Measurements from ENCODE around the gene SNAI3.

Gene SNAI3

DNA sequence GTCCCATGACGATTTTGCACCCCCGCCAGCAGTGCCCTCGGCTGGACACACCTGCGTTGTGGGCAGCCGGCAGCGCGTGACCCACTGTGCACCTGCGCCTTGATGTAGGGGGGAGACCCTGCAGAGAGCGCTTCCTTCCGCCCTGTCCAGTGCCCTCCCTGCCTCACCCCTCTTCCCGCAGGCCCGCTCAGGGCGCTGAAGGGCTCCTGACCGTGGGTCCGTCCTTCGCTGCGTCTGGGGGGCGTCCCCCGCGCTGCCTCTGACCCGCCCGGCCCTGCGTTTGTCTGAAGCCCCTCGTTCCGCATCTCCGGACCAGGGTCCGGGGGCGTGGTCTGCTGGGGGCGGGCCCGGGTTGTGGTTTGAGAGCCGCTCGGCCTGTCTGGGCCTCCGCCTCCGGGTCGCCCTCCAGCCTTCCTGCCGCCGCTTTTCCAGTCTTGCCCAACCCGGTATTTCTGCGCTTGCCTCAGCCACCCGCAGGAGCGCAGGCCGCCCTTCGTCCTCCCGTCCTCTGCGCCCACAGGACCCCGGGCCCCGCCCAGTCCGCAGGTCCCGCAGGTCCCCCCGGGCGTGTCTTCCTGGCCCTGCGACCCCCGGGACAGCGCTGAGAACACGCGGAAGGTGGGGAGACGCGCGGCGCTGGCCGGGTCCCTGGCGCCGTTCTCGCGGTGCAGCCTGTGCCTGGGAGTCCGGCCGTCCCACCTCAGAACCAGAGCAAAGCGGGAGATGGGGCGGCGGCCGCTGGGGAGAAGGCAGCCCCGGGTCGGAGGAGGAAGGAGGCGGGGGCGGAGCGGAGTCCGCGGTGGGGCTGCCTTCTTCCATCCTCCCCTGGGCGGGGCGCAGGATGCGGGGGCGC, 51.9 kb downstream of the SNAI3 start:
- peak; percentile 20 for DNase-seq (ENCODE audit: low read depth)

- peak; percentile 57 for DNase-seq (ENCODE audit: low read depth)
Observed at GRCh38 chr16:88633684-88634140, 52.6 kb downstream of the SNAI3 start.

GRCh38 chr16:88632587-88632930, 53.7 kb downstream of the SNAI3 start:
- no peak for DNase-seq (ENCODE audit: low read depth)

DNA sequence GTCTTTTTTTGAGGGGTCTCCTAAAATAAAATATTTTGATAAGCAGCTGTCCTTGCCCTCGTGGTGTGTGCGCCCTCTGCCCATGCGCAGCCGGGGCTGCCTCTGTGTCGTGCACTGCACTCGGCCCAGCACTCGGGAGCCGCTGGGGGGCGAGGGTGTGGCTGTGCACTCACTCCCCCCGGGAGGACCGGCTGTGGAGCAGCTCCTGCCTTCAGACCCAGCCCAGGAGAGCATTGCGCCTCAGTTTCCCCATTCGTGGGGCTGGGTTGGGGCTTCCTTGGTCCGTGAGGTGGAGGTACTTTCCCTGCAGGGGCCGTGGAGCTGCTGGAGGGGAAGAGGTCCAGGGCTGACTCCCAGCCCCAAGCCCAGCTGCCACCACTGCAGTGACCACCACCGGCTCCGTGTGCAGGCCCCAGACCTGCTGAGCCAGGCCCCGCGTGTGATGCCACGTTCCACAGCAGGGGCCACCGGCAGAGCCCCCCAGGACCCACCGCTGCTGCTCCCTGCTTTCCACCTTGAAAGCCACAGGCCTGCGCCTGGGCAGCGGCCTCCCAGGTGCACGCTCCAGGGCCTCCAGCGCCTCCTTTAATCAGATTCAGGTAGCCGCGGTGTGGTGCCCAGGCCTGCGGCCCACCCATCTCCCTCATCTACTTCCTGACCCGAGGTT, 54.3 kb downstream of the SNAI3 start:
- no peak for DNase-seq (ENCODE audit: low read depth)

DNA sequence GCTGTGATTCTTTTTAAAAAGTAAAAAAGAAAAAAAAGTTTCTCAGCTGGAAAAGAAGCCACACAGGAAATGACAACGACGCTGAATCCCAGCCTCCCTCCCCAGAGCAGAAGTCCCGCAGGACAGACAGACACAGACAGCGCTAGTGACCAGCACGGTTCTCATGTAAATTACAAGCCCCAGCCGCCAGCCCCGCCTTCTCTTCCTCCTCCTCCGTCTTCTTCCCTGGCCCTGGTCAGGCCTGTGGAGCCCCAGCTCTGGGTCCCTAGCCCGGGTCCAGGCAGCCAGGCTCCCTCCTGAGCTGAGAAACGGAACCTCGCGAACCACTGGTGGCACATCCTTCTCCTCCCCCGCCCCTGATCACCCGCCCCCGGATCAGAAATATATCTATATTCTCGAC, 54.9 kb downstream of the SNAI3 start:
- no peak for DNase-seq (ENCODE audit: low read depth)

DNA sequence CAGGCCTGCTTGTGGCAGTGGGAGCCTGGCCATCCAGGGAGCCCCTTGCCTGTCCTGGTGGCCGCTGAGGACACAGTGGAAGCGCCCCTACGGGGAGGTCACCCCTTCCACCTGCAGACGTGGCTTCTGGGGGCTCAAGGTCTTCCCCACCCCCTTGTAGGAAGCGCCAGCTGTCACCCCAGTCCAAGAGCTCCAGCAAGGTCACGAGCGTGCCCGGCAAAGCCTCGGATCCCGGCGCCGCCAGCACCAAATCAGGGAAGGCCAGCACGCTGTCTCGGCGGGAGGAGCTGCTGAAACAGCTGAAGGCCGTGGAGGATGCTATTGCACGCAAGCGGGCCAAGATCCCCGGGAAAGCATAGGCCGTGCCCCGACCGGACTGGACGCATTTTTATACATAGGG, 55.4 kb downstream of the SNAI3 start:
- no peak for DNase-seq (ENCODE audit: low read depth)

GRCh38 chr16:88630433-88630832, 55.9 kb downstream of the SNAI3 start:
- no peak for DNase-seq (ENCODE audit: low read depth)

DNA sequence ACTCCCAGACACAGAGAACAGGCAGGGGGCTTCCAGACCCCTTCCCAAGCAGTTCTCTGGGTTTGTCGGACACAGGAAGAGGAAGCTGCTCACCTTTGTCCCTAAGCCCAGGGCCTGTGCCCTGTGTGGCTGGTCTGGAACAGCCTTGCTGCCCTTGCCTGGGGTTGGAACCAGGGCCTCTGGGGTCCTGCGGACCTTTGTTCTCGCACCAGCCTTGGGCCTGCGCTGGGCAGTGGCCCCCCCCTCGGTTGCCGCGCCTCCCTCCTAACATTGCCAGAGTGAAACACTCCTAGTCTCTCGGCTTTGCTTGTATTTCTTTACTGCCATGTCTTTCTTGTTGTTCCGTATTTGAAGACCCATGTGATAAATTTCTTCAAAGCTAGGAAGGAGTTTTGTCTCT, 56.5 kb downstream of the SNAI3 start:
- DNase-seq (ENCODE audit: low read depth) = no peak

GRCh38 chr16:88628512-88628974, 57.8 kb downstream of the SNAI3 start:
- no peak for DNase-seq (ENCODE audit: low read depth)

Data from T-helper 22 cell (primary cell).